ENCODE results near the gene PPP2R5C. TPM values are rescaled to one million over a fixed set of nuclear protein-coding genes. Genes with fewer than 3 reads are reported as not detected.

The PPP2R5C gene
- total and polyA plus RNA-seq, 2 of the 8 experiments (the other 6 are each of a cell fraction or from before 2014, with no cell fraction given): 49.6 to 95.9 TPM

DNA sequence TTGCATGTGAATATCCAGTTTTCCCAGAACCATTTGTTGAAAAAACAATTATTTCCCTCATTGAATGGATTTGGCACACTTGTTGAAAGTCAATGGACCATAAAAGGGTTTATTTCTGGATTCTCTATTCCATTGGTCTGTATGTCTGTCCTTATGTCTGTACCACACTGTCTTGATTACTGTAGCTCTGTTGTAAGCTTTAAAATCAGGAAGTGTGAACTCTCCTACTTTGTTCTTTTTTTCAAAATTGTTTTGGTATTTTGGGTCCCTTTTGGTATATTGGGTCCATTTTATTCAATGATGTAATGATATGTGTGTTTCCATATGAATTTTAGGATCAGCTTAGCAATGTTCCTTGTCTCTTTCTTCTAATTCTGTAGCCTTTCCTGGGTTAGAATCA lies 64.8 kb downstream of the PPP2R5C start (continued):
- TF ChIP-seq, protein P1, sequence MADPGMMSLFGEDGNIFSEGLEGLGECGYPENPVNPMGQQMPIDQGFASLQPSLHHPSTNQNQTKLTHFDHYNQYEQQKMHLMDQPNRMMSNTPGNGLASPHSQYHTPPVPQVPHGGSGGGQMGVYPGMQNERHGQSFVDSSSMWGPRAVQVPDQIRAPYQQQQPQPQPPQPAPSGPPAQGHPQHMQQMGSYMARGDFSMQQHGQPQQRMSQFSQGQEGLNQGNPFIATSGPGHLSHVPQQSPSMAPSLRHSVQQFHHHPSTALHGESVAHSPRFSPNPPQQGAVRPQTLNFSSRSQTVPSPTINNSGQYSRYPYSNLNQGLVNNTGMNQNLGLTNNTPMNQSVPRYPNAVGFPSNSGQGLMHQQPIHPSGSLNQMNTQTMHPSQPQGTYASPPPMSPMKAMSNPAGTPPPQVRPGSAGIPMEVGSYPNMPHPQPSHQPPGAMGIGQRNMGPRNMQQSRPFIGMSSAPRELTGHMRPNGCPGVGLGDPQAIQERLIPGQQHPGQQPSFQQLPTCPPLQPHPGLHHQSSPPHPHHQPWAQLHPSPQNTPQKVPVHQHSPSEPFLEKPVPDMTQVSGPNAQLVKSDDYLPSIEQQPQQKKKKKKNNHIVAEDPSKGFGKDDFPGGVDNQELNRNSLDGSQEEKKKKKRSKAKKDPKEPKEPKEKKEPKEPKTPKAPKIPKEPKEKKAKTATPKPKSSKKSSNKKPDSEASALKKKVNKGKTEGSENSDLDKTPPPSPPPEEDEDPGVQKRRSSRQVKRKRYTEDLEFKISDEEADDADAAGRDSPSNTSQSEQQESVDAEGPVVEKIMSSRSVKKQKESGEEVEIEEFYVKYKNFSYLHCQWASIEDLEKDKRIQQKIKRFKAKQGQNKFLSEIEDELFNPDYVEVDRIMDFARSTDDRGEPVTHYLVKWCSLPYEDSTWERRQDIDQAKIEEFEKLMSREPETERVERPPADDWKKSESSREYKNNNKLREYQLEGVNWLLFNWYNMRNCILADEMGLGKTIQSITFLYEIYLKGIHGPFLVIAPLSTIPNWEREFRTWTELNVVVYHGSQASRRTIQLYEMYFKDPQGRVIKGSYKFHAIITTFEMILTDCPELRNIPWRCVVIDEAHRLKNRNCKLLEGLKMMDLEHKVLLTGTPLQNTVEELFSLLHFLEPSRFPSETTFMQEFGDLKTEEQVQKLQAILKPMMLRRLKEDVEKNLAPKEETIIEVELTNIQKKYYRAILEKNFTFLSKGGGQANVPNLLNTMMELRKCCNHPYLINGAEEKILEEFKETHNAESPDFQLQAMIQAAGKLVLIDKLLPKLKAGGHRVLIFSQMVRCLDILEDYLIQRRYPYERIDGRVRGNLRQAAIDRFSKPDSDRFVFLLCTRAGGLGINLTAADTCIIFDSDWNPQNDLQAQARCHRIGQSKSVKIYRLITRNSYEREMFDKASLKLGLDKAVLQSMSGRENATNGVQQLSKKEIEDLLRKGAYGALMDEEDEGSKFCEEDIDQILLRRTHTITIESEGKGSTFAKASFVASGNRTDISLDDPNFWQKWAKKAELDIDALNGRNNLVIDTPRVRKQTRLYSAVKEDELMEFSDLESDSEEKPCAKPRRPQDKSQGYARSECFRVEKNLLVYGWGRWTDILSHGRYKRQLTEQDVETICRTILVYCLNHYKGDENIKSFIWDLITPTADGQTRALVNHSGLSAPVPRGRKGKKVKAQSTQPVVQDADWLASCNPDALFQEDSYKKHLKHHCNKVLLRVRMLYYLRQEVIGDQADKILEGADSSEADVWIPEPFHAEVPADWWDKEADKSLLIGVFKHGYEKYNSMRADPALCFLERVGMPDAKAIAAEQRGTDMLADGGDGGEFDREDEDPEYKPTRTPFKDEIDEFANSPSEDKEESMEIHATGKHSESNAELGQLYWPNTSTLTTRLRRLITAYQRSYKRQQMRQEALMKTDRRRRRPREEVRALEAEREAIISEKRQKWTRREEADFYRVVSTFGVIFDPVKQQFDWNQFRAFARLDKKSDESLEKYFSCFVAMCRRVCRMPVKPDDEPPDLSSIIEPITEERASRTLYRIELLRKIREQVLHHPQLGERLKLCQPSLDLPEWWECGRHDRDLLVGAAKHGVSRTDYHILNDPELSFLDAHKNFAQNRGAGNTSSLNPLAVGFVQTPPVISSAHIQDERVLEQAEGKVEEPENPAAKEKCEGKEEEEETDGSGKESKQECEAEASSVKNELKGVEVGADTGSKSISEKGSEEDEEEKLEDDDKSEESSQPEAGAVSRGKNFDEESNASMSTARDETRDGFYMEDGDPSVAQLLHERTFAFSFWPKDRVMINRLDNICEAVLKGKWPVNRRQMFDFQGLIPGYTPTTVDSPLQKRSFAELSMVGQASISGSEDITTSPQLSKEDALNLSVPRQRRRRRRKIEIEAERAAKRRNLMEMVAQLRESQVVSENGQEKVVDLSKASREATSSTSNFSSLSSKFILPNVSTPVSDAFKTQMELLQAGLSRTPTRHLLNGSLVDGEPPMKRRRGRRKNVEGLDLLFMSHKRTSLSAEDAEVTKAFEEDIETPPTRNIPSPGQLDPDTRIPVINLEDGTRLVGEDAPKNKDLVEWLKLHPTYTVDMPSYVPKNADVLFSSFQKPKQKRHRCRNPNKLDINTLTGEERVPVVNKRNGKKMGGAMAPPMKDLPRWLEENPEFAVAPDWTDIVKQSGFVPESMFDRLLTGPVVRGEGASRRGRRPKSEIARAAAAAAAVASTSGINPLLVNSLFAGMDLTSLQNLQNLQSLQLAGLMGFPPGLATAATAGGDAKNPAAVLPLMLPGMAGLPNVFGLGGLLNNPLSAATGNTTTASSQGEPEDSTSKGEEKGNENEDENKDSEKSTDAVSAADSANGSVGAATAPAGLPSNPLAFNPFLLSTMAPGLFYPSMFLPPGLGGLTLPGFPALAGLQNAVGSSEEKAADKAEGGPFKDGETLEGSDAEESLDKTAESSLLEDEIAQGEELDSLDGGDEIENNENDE (IDR thresholded peaks at IDR 0.05; ENCODE audit: insufficient replicate concordance, low read length): no peak
- TF ChIP-seq HDAC6 (IDR thresholded peaks at IDR 0.05; ENCODE audit: low read depth, low read length): no peak
- TF ChIP-seq, protein P2, sequence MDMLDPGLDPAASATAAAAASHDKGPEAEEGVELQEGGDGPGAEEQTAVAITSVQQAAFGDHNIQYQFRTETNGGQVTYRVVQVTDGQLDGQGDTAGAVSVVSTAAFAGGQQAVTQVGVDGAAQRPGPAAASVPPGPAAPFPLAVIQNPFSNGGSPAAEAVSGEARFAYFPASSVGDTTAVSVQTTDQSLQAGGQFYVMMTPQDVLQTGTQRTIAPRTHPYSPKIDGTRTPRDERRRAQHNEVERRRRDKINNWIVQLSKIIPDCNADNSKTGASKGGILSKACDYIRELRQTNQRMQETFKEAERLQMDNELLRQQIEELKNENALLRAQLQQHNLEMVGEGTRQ (IDR thresholded peaks at IDR 0.05; ENCODE audit: low read length): no peak
- TF ChIP-seq NANOG (IDR thresholded peaks at IDR 0.05; ENCODE audit: insufficient read depth, low read depth, low read length, poor library complexity, severe bottlenecking): no peak
- TF ChIP-seq, protein P3, sequence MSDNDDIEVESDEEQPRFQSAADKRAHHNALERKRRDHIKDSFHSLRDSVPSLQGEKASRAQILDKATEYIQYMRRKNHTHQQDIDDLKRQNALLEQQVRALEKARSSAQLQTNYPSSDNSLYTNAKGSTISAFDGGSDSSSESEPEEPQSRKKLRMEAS (IDR thresholded peaks at IDR 0.05): no peak
- TF ChIP-seq RBBP5 (IDR thresholded peaks at IDR 0.05; ENCODE audit: borderline replicate concordance, low read depth, low read length): no peak
- TF ChIP-seq CBX8 (IDR thresholded peaks at IDR 0.05; ENCODE audit: borderline replicate concordance, low read depth, low read length): no peak
- no peak for TF ChIP-seq JUN (IDR thresholded peaks at IDR 0.05; ENCODE audit: low read depth, low read length)
- TF ChIP-seq POU5F1 (IDR thresholded peaks at IDR 0.05; ENCODE audit: low read depth, low read length): no peak
